BLaER1 (cell line): Measurements from ENCODE around the gene RPS6KA5.
"Not testable (repeated sequence)": the region's sequence is repeated elsewhere in the genome, so short reads cannot be mapped to it uniquely, and the experiment has no call there.

Source experiments
- H3K27ac ChIP-seq: shearing (Covaris generic); formaldehyde crosslinking; 2 replicates; pipeline ENCODE4 v1.8.1; 2022
- H3K27me3 ChIP-seq: shearing (Covaris generic); formaldehyde crosslinking; 2 replicates; pipeline ENCODE4 v1.8.1; 2022
- H3K36me3 ChIP-seq: shearing (Covaris generic); formaldehyde crosslinking; 2 replicates; pipeline ENCODE4 v1.8.1; 2022
- H3K4me1 ChIP-seq: shearing (Covaris generic); formaldehyde crosslinking; 2 replicates; pipeline ENCODE4 v1.8.1; 2022
- H3K4me2 ChIP-seq: shearing (Covaris generic); formaldehyde crosslinking; 2 replicates; pipeline ENCODE4 v1.8.1; 2022
- H3K4me3 ChIP-seq: shearing (Covaris generic); formaldehyde crosslinking; 2 replicates; pipeline ENCODE4 v1.8.1; 2022
- H3K9ac ChIP-seq: shearing (Covaris generic); formaldehyde crosslinking; 2 replicates; pipeline ENCODE4 v1.8.1; 2022
- H3K9me3 ChIP-seq: shearing (Covaris generic); formaldehyde crosslinking; 2 replicates; pipeline ENCODE4 v1.8.1; 2022
- H4K20me1 ChIP-seq: shearing (Covaris generic); formaldehyde crosslinking; 2 replicates; pipeline ENCODE4 v1.8.1; 2022
- Cebpa-rat ChIP-seq: shearing (Covaris generic); IDR thresholded peaks from 2 replicates; pipeline ENCODE4 v1.8.1; 2022

The RPS6KA5 gene

GRCh38 chr14:91032248-91032647 is 28.2 kb downstream of the RPS6KA5 start:
- H3K4me2 ChIP-seq: no peak overlapping the region
- H3K36me3 ChIP-seq: no peaks in the 10 kb centered on the region
- H3K27ac ChIP-seq: no peak overlapping the region
- peaks cover 6% of the 10 kb centered on the region for H3K4me1 ChIP-seq
- TF ChIP-seq Cebpa-rat: no peak
- H3K9ac ChIP-seq: no peak overlapping the region
- no peaks in the 10 kb centered on the region for H4K20me1 ChIP-seq
- peaks cover 9% of the 10 kb centered on the region for H3K9me3 ChIP-seq
- no peaks in the 10 kb centered on the region; the same call in 1 of the 2 replicates for H3K27me3 ChIP-seq
- H3K4me3 ChIP-seq: no peak overlapping the region

DNA sequence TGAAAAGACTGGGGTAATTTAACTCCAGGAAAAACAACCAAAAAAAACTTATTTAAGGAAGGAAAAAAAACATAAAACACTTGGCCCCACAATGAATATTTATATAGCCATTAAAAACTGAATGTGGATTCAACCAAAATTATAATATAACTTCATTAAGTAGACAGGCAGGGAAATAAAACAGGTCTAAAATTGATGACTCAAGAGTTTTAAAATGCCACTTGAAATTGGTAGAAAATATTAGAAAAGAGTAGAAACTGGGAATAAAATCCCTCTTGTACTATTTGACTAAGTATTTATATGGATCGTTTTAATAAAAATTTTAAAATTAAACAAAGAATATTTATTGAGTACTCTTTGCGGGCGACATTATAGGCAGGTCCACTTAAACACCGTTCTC is 28.8 kb downstream of the RPS6KA5 start:
- Histone ChIP-seq H3K27me3 (no peaks in the 10 kb centered on the region), H3K4me2 (no peak overlapping the region), H3K4me3 (no peak overlapping the region), H3K9me3 (peaks cover 9% of the 10 kb centered on the region), H3K27ac (no peak overlapping the region), H3K9ac (no peak overlapping the region), H4K20me1 (no peaks in the 10 kb centered on the region), H3K4me1 (peaks cover 6% of the 10 kb centered on the region), H3K36me3 (no peaks in the 10 kb centered on the region)
- no peak for TF ChIP-seq Cebpa-rat

- Histone ChIP-seq H3K27me3 (no peaks in the 10 kb centered on the region), H3K4me1 (no peaks in the 10 kb centered on the region), H3K27ac (no peak overlapping the region), H3K4me2 (no peak overlapping the region), H3K9me3 (peaks cover 9% of the 10 kb centered on the region), H3K36me3 (no peaks in the 10 kb centered on the region), H4K20me1 (no peaks in the 10 kb centered on the region), H3K4me3 (no peak overlapping the region), H3K9ac (no peak overlapping the region)
- no peak for TF ChIP-seq Cebpa-rat
Observed at GRCh38 chr14:91029456-91030217, 30.8 kb downstream of the RPS6KA5 start.

- Histone ChIP-seq H3K9ac (no peak overlapping the region), H4K20me1 (no peaks in the 10 kb centered on the region), H3K36me3 (no peaks in the 10 kb centered on the region), H3K9me3 (no peaks in the 10 kb centered on the region), H3K4me1 (peaks cover 4% of the 10 kb centered on the region), H3K4me2 (no peak overlapping the region), H3K4me3 (no peak overlapping the region), H3K27me3 (no peaks in the 10 kb centered on the region), H3K27ac (no peak overlapping the region)
- no peak for TF ChIP-seq Cebpa-rat
Observed at GRCh38 chr14:91027561-91027960, 32.9 kb downstream of the RPS6KA5 start.

DNA sequence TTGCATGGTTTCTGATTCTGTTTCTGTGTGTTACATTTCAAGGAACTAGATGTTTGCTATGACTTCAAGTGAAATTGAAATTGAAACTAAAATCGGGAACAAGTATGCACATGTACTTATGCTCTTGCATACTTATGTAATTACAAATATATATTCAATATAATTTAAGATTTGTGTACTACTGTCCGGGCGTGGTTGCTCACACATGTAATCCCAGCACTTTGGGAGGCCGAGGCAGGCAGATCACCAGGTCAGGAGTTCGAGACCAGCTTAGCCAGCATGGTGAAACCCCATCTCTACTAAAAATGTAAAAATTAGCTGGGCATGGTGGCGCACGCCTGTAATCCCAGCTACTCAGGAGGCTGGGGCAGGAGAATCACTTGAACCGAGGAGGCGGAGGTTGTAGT is 37.8 kb downstream of the RPS6KA5 start:
- H3K27ac ChIP-seq: peak overlapping the region; percentile 63

GRCh38 chr14:91021991-91022621 is 38.3 kb downstream of the RPS6KA5 start:
- Histone ChIP-seq H3K4me3 (peak overlapping the region; percentile 59), H3K36me3 (no peaks in the 10 kb centered on the region), H3K9ac (peak overlapping the region; percentile 55), H3K4me1 (peaks cover 11% of the 10 kb centered on the region), H3K4me2 (peak overlapping the region; percentile 76), H3K27ac (peak overlapping the region; percentile 63), H3K9me3 (no peaks in the 10 kb centered on the region), H3K27me3 (no peaks in the 10 kb centered on the region), H4K20me1 (no peaks in the 10 kb centered on the region)
- no peak for TF ChIP-seq Cebpa-rat

More for the DNA sequence above, 37.8 kb downstream of the RPS6KA5 start:
- not testable (repeated sequence) for H3K27me3 ChIP-seq, H3K9me3 ChIP-seq, H4K20me1 ChIP-seq, H3K36me3 ChIP-seq
- peaks cover 11% of the 10 kb centered on the region for H3K4me1 ChIP-seq
- H3K4me3 ChIP-seq: peak overlapping the region; percentile 59
- H3K4me2 ChIP-seq: peak overlapping the region; percentile 76
- H3K9ac ChIP-seq: peak overlapping the region; percentile 55

DNA sequence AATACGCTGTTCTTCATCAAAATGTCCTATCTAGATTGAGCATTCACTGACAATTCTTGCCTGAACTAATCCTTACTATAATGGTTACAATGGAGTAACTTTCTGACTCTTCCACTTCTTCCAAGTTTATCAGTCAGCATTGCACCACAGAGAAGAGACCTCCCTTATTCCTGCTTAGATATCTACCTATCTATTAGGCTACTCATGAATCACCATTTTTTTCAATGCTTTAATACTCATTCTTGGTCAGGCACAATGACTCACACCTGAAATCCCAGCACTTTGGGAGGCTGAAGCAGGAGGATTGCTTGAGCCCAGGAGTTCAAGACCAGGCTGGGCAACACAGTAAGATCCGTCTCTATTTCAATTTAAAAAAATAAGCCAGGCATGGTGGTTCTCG is 39.3 kb downstream of the RPS6KA5 start:
- Histone ChIP-seq H3K9me3 (no peaks in the 10 kb centered on the region), H3K9ac (no peak overlapping the region), H4K20me1 (no peaks in the 10 kb centered on the region), H3K4me1 (peaks cover 11% of the 10 kb centered on the region), H3K27ac (no peak overlapping the region), H3K4me2 (no peak overlapping the region), H3K36me3 (no peaks in the 10 kb centered on the region), H3K27me3 (no peaks in the 10 kb centered on the region), H3K4me3 (no peak overlapping the region)
- TF ChIP-seq Cebpa-rat: no peak

GRCh38 chr14:91019673-91020072 is 40.8 kb downstream of the RPS6KA5 start:
- Histone ChIP-seq H3K4me3 (no peak overlapping the region), H3K27me3 (no peaks in the 10 kb centered on the region), H3K4me2 (no peak overlapping the region), H4K20me1 (no peaks in the 10 kb centered on the region), H3K9me3 (no peaks in the 10 kb centered on the region), H3K9ac (no peak overlapping the region), H3K27ac (no peak overlapping the region), H3K36me3 (no peaks in the 10 kb centered on the region), H3K4me1 (peaks cover 11% of the 10 kb centered on the region)
- TF ChIP-seq Cebpa-rat: no peak

- Histone ChIP-seq H3K4me1 (peaks cover 11% of the 10 kb centered on the region), H3K4me2 (no peak overlapping the region), H4K20me1 (no peaks in the 10 kb centered on the region), H3K9me3 (no peaks in the 10 kb centered on the region), H3K9ac (no peak overlapping the region), H3K36me3 (no peaks in the 10 kb centered on the region), H3K27ac (no peak overlapping the region), H3K4me3 (no peak overlapping the region), H3K27me3 (no peaks in the 10 kb centered on the region)
- TF ChIP-seq Cebpa-rat: no peak
Observed at GRCh38 chr14:91018481-91018880, 42.0 kb downstream of the RPS6KA5 start.

DNA sequence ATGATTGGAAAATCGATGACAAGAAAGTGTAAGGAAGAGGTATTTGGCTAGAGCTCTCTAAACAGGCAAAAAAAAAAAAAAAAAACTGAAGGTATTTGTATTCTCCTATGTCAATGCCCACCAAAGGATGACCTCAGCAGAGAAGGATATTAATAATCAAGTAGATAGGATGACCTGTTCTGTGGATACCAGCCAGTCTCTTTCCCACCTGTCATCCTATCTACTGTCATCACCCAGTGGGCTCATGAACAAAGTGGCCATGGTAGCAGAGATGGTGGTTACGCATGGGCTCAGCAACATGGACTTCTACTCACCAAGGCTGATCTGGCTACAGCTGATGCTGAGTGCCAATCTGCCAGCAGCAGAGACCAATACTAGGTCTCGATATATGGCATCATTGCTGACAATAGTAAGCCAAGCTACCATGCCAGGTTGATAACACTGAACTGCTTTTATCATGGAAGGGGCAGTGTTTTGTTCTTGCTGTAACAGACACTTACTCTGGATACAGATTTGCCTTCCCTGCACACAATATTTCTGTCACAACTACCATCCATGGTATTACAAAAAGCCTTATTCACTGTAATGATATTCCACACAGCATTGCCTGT is 43.5 kb downstream of the RPS6KA5 start:
- Histone ChIP-seq H3K4me2 (no peak overlapping the region), H3K4me3 (no peak overlapping the region), H3K9me3 (no peaks in the 10 kb centered on the region), H3K27ac (no peak overlapping the region), H3K4me1 (peaks cover under 1% of the 10 kb centered on the region; the same call in 1 of the 2 replicates), H3K9ac (no peak overlapping the region), H4K20me1 (no peaks in the 10 kb centered on the region), H3K27me3 (no peaks in the 10 kb centered on the region), H3K36me3 (no peaks in the 10 kb centered on the region)
- TF ChIP-seq Cebpa-rat: no peak
